ENCODE results near the gene L3MBTL1. TPM values are rescaled to one million over a fixed set of nuclear protein-coding genes. Genes with fewer than 3 reads are reported as not detected.

The L3MBTL1 gene
- total RNA-seq, 1 donor from 2014 or later, result 8.9 TPM

DNA sequence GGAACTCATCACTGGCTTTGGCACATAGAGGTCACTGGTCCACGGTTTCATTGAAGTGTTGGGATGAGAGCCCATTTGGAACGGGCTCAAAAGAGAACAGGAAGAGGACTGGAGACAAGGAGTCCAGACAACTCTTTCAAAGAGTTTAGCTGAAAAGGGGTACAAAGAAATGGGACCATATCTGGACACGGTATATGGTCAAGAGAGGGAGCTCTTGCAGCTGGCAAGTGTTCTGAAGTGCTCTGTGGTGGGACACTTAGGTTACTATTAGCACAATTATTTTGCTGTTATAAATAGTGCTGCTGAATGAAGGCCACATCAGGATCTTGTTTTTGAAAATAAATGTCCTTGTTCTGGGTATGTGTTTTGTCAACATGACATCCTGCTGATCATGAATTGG is 55.9 kb downstream of the L3MBTL1 start:
- Mint-ChIP-seq H3K9me3 (no peaks in the 10 kb centered on the region), H3K4me3 (no peak overlapping the region), H3K36me3 (ENCODE audit: low read depth) (no peaks in the 10 kb centered on the region), H3K4me1 (ENCODE audit: low read depth) (no peaks in the 10 kb centered on the region), H3K27ac (no peak overlapping the region), H3K27me3 (ENCODE audit: insufficient read depth) (no peaks in the 10 kb centered on the region)
- no peak for DNase-seq (ENCODE audit: low spot score)
- intact Hi-C loops (cut with micrococcal nuclease), result no loop called here

DNA sequence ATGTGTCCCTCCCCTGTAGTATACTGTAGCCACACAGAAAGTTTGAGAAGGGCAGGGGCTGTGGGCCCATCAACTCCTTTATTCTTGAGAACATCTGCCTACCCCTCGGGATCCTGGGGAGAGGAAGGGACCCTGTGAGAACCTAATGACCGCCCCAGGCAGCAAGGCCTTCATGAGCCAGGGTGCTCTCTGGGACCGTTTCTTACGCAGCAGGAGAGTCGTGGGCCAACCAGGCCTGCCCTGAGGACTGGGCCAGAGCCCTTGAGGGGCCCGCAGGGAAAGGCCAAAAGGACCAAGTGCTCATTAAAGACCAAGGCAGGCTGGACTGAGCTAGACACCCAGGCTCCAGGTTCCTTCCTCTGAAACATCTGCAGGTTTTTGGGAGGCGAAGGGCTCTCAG is 56.5 kb downstream of the L3MBTL1 start:
- no peak overlapping the region for H3K27ac Mint-ChIP-seq
- no peak for DNase-seq (ENCODE audit: low spot score)
- no peak overlapping the region for H3K4me3 Mint-ChIP-seq
- H3K36me3 Mint-ChIP-seq (ENCODE audit: low read depth), result no peaks in the 10 kb centered on the region
- H3K9me3 Mint-ChIP-seq, result no peaks in the 10 kb centered on the region
- intact Hi-C loops (cut with micrococcal nuclease), result no loop called here
- H3K4me1 Mint-ChIP-seq (ENCODE audit: low read depth), result no peaks in the 10 kb centered on the region
- no peaks in the 10 kb centered on the region for H3K27me3 Mint-ChIP-seq (ENCODE audit: insufficient read depth)

DNA sequence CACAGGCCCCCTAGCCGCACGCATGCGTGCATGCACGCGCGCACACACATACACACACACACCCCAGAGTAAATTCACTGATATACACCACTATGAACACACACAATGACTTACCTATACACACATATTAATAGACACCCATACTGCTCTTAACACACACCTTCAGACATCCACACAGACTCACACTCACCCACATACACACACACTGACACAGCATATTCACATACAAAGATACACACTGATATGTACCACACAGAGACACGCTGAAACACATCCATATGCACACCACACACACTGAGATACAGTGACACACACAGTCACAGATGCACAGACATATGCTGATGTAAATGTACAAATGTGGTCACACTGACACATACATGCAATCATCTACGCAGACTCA is 57.0 kb downstream of the L3MBTL1 start:
- H3K27ac Mint-ChIP-seq, result no peak overlapping the region
- H3K4me3 Mint-ChIP-seq, result no peak overlapping the region
- intact Hi-C loops (cut with micrococcal nuclease), result no loop called here
- H3K27me3 Mint-ChIP-seq (ENCODE audit: insufficient read depth), result no peaks in the 10 kb centered on the region
- H3K4me1 Mint-ChIP-seq (ENCODE audit: low read depth), result no peaks in the 10 kb centered on the region
- H3K9me3 Mint-ChIP-seq, result no peaks in the 10 kb centered on the region
- H3K36me3 Mint-ChIP-seq (ENCODE audit: low read depth), result no peaks in the 10 kb centered on the region
- DNase-seq (ENCODE audit: low spot score), result no peak

DNA sequence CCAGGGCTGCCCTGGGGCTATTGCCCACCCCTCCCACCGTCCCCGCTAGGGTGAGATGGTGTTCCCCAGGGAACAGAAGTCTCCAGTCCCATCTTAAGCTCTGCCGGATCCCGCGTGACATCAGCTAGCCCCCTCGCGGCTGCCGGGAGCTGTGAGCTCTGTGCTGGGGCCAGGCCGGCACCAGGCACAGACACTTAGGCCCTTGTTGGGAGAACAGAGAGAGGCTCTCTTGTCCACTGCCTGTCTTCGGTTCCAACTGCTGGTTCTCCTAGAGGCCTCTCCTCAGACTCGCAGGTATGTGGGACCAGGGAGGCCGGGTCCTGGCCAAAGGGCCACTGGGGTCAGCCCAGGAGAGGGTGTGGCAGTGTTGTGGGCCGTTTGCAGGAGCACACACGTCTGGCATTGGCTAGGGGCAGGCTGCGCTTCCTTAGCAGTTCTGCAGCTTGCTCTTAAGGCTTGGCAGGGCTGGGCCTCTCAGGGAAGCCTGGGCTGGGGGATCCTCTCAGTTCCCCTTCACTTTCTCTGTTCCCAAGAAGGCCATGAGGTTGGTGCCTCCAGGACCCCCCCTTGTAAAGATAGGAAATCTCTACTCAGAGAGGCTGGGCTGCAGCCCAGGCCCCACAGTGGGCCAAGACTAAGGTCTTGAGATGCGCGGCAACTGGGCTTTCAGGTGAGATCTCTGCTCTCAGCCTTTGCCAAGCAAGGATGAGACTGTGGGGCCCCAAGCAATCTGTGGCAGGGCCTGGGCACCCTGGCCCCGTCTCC is 57.7 kb downstream of the L3MBTL1 start:
- Mint-ChIP-seq H3K9me3 (no peaks in the 10 kb centered on the region), H3K27me3 (ENCODE audit: insufficient read depth) (no peaks in the 10 kb centered on the region), H3K36me3 (ENCODE audit: low read depth) (no peaks in the 10 kb centered on the region), H3K4me1 (ENCODE audit: low read depth) (no peaks in the 10 kb centered on the region), H3K4me3 (no peak overlapping the region), H3K27ac (no peak overlapping the region)
- intact Hi-C loops (cut with micrococcal nuclease), result no loop called here
- no peak for DNase-seq (ENCODE audit: low spot score)

DNA sequence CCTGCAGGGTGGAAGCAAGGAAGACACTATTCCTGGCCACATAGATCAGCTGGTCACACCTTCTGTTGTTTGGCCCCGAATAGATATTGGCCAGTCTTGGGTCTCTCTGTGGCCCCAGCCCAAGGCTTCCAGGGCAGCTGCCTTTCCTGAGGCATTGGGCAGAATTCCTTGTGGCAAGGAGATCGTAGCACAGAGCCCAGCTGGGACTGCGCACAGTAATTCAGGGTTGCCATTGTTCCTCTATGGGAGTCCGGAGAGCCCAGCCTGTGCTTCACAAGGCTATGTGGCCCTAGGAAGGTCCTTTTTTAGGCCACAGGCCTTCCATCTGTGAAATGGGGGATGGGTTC is 58.2 kb downstream of the L3MBTL1 start:
- no peaks in the 10 kb centered on the region for H3K36me3 Mint-ChIP-seq (ENCODE audit: low read depth)
- no peak overlapping the region for H3K4me3 Mint-ChIP-seq
- H3K27ac Mint-ChIP-seq, result no peak overlapping the region
- DNase-seq (ENCODE audit: low spot score), result no peak
- intact Hi-C loops (cut with micrococcal nuclease), result no loop called here
- no peaks in the 10 kb centered on the region for H3K9me3 Mint-ChIP-seq
- no peaks in the 10 kb centered on the region for H3K4me1 Mint-ChIP-seq (ENCODE audit: low read depth)
- no peaks in the 10 kb centered on the region for H3K27me3 Mint-ChIP-seq (ENCODE audit: insufficient read depth)

DNA sequence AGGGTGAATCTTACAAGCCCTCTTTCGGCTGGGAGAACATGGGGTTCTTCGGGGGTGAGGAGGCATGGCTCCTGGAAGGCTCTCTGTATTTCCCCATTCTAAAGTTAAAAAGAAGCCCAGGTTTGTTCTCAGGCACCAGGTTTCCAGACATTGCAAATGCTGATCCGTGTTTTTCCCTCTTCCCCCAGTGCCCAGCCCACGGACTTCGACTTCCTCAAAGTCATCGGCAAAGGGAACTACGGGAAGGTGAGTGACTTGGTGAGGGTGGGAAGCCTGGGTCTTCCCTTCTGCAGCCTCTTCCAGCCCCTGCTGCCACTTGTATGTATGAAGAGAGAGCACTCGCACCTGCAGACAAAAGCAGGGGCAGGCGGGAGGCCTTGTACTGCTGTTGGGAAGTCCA is 60.0 kb downstream of the L3MBTL1 start:
- H3K9me3 Mint-ChIP-seq, result no peaks in the 10 kb centered on the region
- no peak for DNase-seq (ENCODE audit: low spot score)
- no peaks in the 10 kb centered on the region for H3K4me1 Mint-ChIP-seq (ENCODE audit: low read depth)
- no peaks in the 10 kb centered on the region for H3K36me3 Mint-ChIP-seq (ENCODE audit: low read depth)
- no peak overlapping the region for H3K4me3 Mint-ChIP-seq
- intact Hi-C loops (cut with micrococcal nuclease), result no loop called here
- H3K27ac Mint-ChIP-seq, result no peak overlapping the region
- no peaks in the 10 kb centered on the region for H3K27me3 Mint-ChIP-seq (ENCODE audit: insufficient read depth)

DNA sequence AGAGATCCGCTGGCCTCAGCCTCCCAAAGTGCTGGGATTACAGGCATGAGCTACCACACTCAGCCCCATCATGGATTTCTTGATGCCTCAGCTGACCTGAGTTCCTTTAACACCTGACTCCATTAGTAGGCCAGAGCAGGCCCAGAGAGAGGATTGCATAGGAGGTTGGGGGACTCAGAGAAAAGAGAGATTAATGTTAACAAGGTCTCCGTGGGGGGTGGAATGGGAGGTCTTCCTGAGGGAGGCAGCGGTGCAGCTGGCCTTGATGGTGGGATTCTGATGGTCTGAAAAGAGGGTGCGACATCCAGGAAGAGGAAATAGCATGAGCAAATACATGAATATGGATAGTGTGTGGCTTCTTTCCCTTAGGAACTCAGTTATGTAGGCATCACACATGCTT is 61.2 kb downstream of the L3MBTL1 start:
- intact Hi-C loops (cut with micrococcal nuclease), result no loop called here
- H3K9me3 Mint-ChIP-seq, result no peaks in the 10 kb centered on the region
- no peak for DNase-seq (ENCODE audit: low spot score)
- no peaks in the 10 kb centered on the region for H3K36me3 Mint-ChIP-seq (ENCODE audit: low read depth)
- no peaks in the 10 kb centered on the region for H3K4me1 Mint-ChIP-seq (ENCODE audit: low read depth)
- H3K4me3 Mint-ChIP-seq, result no peak overlapping the region
- H3K27me3 Mint-ChIP-seq (ENCODE audit: insufficient read depth), result no peaks in the 10 kb centered on the region
- H3K27ac Mint-ChIP-seq, result no peak overlapping the region

DNA sequence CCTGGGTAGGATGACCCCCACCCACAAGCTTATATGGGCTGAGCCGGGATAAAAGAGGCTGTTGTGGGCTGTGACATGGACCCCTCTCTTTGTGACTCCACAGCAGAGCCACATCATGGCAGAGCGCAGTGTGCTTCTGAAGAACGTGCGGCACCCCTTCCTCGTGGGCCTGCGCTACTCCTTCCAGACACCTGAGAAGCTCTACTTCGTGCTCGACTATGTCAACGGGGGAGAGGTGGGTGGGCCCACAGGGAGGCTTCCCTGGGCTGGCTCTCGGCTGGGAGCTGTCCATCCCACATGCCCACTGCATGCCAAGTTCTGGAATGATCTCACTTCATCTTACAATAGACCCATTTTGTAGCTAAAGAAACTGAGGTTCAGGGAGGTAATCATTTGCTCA is 61.8 kb downstream of the L3MBTL1 start:
- Mint-ChIP-seq H3K4me1 (ENCODE audit: low read depth) (no peaks in the 10 kb centered on the region), H3K9me3 (no peaks in the 10 kb centered on the region), H3K27me3 (ENCODE audit: insufficient read depth) (no peaks in the 10 kb centered on the region), H3K27ac (no peak overlapping the region), H3K4me3 (no peak overlapping the region), H3K36me3 (ENCODE audit: low read depth) (no peaks in the 10 kb centered on the region)
- no peak for DNase-seq (ENCODE audit: low spot score)
- intact Hi-C loops (cut with micrococcal nuclease), result no loop called here

DNA sequence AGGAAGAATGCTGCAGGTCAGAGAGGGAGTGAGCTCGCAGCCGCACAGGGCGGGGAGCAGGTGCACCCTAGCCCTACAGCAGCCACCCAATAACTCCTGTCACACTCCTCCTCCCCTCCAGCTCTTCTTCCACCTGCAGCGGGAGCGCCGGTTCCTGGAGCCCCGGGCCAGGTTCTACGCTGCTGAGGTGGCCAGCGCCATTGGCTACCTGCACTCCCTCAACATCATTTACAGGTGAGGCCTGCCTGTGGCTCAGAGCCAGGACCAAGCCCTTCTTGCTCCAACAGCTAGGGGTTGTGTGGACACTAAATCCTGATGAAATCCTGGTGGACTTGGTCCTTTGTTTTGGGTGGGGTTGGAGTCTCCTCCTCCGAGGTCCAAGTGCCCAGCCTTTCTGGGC is 63.0 kb downstream of the L3MBTL1 start:
- no peaks in the 10 kb centered on the region for H3K4me1 Mint-ChIP-seq (ENCODE audit: low read depth)
- H3K27ac Mint-ChIP-seq, result no peak overlapping the region
- no peaks in the 10 kb centered on the region for H3K27me3 Mint-ChIP-seq (ENCODE audit: insufficient read depth)
- no peak for DNase-seq (ENCODE audit: low spot score)
- H3K36me3 Mint-ChIP-seq (ENCODE audit: low read depth), result no peaks in the 10 kb centered on the region
- intact Hi-C loops (cut with micrococcal nuclease), result no loop called here
- no peak overlapping the region for H3K4me3 Mint-ChIP-seq
- H3K9me3 Mint-ChIP-seq, result no peaks in the 10 kb centered on the region

DNA sequence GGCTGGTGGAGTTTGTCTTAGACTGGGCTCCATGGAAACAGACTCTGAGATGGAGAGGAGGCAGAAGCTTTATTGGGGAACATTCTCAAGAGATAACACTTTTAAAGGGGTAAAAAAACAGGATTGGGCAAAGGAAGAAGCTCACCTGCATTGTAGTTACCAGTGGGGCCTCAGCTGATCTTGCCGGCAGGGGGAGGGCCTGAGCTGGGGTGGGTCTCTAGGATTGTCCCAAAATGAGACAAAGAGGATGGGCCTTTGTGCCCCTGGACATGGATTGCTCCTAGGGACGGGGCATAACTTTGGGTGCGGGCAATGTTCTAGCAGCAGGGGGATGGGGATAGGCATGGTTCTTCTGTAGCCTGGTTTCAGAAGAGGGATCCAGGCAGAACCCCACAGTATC is 63.8 kb downstream of the L3MBTL1 start:
- no peaks in the 10 kb centered on the region for H3K27me3 Mint-ChIP-seq (ENCODE audit: insufficient read depth)
- no peak overlapping the region for H3K4me3 Mint-ChIP-seq
- H3K27ac Mint-ChIP-seq, result no peak overlapping the region
- no peaks in the 10 kb centered on the region for H3K4me1 Mint-ChIP-seq (ENCODE audit: low read depth)
- no peaks in the 10 kb centered on the region for H3K36me3 Mint-ChIP-seq (ENCODE audit: low read depth)
- no peak for DNase-seq (ENCODE audit: low spot score)
- intact Hi-C loops (cut with micrococcal nuclease), result no loop called here
- H3K9me3 Mint-ChIP-seq, result no peaks in the 10 kb centered on the region

DNA sequence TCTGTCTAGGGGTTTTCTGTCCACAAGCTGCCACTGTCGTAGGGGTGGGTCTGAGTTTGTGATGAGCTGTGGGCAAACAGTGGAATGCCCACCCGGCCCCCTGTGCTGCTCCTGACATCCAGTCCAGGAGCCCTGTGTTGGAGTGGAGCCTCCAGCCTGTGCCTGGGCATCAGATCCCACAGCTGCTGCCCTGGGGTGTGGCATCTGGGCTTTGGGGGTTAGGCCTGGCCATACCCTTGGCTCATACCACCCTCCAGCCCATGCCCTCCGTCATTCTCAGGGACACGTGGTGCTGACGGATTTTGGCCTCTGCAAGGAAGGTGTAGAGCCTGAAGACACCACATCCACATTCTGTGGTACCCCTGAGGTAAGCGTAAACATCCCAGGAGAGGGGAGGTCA is 64.3 kb downstream of the L3MBTL1 start:
- Mint-ChIP-seq H3K36me3 (ENCODE audit: low read depth) (no peaks in the 10 kb centered on the region), H3K4me1 (ENCODE audit: low read depth) (no peaks in the 10 kb centered on the region), H3K4me3 (no peak overlapping the region), H3K27ac (no peak overlapping the region), H3K27me3 (ENCODE audit: insufficient read depth) (no peaks in the 10 kb centered on the region), H3K9me3 (no peaks in the 10 kb centered on the region)
- no peak for DNase-seq (ENCODE audit: low spot score)
- intact Hi-C loops (cut with micrococcal nuclease), result no loop called here

DNA sequence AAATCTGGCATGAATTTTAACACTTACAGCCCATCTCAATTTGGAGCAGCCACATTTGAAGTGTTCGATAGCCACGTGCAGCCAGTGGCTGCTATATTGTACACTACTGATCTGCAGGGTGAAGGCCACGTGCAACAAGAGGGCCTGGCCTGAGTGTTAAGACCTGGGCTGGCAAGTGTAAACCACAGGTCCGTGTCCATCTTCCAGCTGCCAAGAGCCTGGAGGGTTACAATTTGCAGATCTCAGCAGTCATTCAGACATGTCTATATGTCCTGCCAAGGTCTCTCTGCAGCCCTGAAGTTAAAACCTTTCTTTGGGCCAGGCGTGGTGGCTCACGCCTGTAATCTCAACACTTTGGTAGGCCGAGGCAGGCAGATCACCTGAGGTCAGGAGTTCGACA is 65.4 kb downstream of the L3MBTL1 start:
- H3K27ac Mint-ChIP-seq, result no peak overlapping the region
- no peaks in the 10 kb centered on the region for H3K9me3 Mint-ChIP-seq
- intact Hi-C loops (cut with micrococcal nuclease), result no loop called here
- no peaks in the 10 kb centered on the region for H3K27me3 Mint-ChIP-seq (ENCODE audit: insufficient read depth)
- no peak overlapping the region for H3K4me3 Mint-ChIP-seq
- H3K36me3 Mint-ChIP-seq (ENCODE audit: low read depth), result no peaks in the 10 kb centered on the region
- DNase-seq (ENCODE audit: low spot score), result no peak
- H3K4me1 Mint-ChIP-seq (ENCODE audit: low read depth), result no peaks in the 10 kb centered on the region

DNA sequence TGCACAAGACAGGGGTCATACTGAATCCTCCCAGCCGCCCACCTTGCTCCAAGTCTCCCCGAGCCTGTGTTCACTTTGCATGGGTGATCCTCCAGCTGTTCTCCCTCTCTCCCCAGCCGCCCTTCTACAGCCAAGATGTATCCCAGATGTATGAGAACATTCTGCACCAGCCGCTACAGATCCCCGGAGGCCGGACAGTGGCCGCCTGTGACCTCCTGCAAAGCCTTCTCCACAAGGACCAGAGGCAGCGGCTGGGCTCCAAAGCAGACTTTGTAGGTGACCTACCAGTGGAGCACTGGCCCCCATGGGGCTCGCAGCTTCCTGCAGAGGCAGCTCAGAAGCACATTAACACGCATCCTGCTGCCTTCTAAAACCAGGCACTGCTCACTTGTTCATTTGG is 68.6 kb downstream of the L3MBTL1 start:
- Mint-ChIP-seq H3K36me3 (ENCODE audit: low read depth) (no peaks in the 10 kb centered on the region), H3K9me3 (no peaks in the 10 kb centered on the region), H3K4me1 (ENCODE audit: low read depth) (no peaks in the 10 kb centered on the region), H3K4me3 (no peak overlapping the region), H3K27me3 (ENCODE audit: insufficient read depth) (peaks cover 3% of the 10 kb centered on the region), H3K27ac (no peak overlapping the region)
- DNase-seq (ENCODE audit: low spot score), result no peak
- intact Hi-C loops (cut with micrococcal nuclease), result no loop called here

Data from activated T-helper 1 cell treated with anti-CD3 and anti-CD28 coated beads, Interleukin-12 subunit alpha, Interleukin-12 subunit beta, Interleukin-2, Interleukin-4 antibody, amounts not matched to agents 30 ng/mL and 10 ng/mL and 1 ng/mL, durations not matched to agents 14 hours and 24 hours and 36 hours (primary cell).